Astrocyte (in vitro differentiated cells and primary cell): Measurements from ENCODE around the gene ADD3. TPM values are rescaled to one million over a fixed set of nuclear protein-coding genes. Genes with fewer than 3 reads are reported as not detected.

Experiments used
- DNase-seq: peaks from one replicate; pipeline ENCODE4 v3.0.0-alpha.2; 2010; ENCODE audit warnings: low read depth
- FAIRE-seq: peaks from 2 replicates; lab custom pipeline; 2011; peaks lifted over from hg19 to GRCh38; lab: Jason Lieb, UNC
- H2AFZ ChIP-seq: 2 replicates; pipeline ENCODE4 v1.6.0; 2012; ENCODE audit warnings: low read depth, low read length, inconsistent platforms
- H3K27ac ChIP-seq: 2 replicates; pipeline ENCODE4 v1.5.1; 2011; ENCODE audit warnings: low read depth, low read length, inconsistent platforms
- H3K27me3 ChIP-seq: 2 replicates; pipeline ENCODE4 v1.6.0; 2011; ENCODE audit warnings: low read length, inconsistent platforms; ENCODE audit not compliant: insufficient read depth
- H3K36me3 ChIP-seq: 2 replicates; pipeline ENCODE4 v1.5.1; 2011; ENCODE audit warnings: low read length, inconsistent platforms; ENCODE audit not compliant: insufficient read depth
- H3K4me1 ChIP-seq: 2 replicates; pipeline ENCODE4 v1.5.1; 2011; ENCODE audit warnings: low read length, inconsistent platforms; ENCODE audit not compliant: insufficient read depth
- H3K4me2 ChIP-seq: 2 replicates; pipeline ENCODE4 v1.6.0; 2012; ENCODE audit warnings: low read length, inconsistent platforms
- H3K4me3 ChIP-seq: 2 replicates; pipeline ENCODE4 v1.5.1; 2011; ENCODE audit warnings: low read depth, mild to moderate bottlenecking, low read length, inconsistent platforms; ENCODE audit not compliant: insufficient read depth
- H3K79me2 ChIP-seq: 2 replicates; pipeline ENCODE4 v1.6.0; 2012; ENCODE audit warnings: mild to moderate bottlenecking, low read length, inconsistent platforms; ENCODE audit not compliant: insufficient read depth
- H3K9ac ChIP-seq: 2 replicates; pipeline ENCODE4 v1.6.0; 2012; ENCODE audit warnings: mild to moderate bottlenecking, low read length, inconsistent platforms
- H3K9me3 ChIP-seq: 2 replicates; pipeline ENCODE4 v1.5.1; 2012; ENCODE audit warnings: low read depth, mild to moderate bottlenecking, low read length, inconsistent platforms; ENCODE audit not compliant: insufficient read depth
- H4K20me1 ChIP-seq: 2 replicates; pipeline ENCODE4 v1.6.0; 2012; ENCODE audit warnings: low read length, inconsistent platforms; ENCODE audit not compliant: insufficient read depth
- H3K27ac Mint-ChIP-seq: one replicate; pipeline ENCODE4 v1.8.0; 2021; ENCODE audit warnings: mild to moderate bottlenecking, mixed read lengths; ENCODE audit not compliant: unreplicated experiment
- H3K27me3 Mint-ChIP-seq: one replicate; pipeline ENCODE4 v1.8.0; 2021; ENCODE audit warnings: low read depth, mixed read lengths; ENCODE audit not compliant: unreplicated experiment
- H3K36me3 Mint-ChIP-seq: one replicate; pipeline ENCODE4 v1.8.0; 2021; ENCODE audit warnings: low read depth, mixed read lengths; ENCODE audit not compliant: unreplicated experiment
- H3K4me1 Mint-ChIP-seq: one replicate; pipeline ENCODE4 v1.8.0; 2021; ENCODE audit warnings: low read depth, mixed read lengths; ENCODE audit not compliant: unreplicated experiment
- H3K4me3 Mint-ChIP-seq: one replicate; pipeline ENCODE4 v1.8.0; 2021; ENCODE audit warnings: mild to moderate bottlenecking, moderate library complexity, mixed read lengths; ENCODE audit not compliant: unreplicated experiment
- H3K9me3 Mint-ChIP-seq: one replicate; pipeline ENCODE4 v1.8.0; 2021; ENCODE audit warnings: mild to moderate bottlenecking, mixed read lengths; ENCODE audit not compliant: unreplicated experiment
- EZH2 ChIP-seq: IDR thresholded peaks from 2 replicates; pipeline ENCODE4 v1.6.1; 2012; ENCODE audit warnings: mild to moderate bottlenecking, low read length, inconsistent platforms; ENCODE audit not compliant: insufficient read depth
- total RNA-seq: library from RNA; stranded (reverse); gene quantifications from 2 replicates; pipeline ENCODE4 v1.2.1, GENCODE V29; 2021
- TF ChIP-seq, protein P1 (sequence below): IDR thresholded peaks from 2 replicates; pipeline ENCODE4 v1.5.1; 2011; ENCODE audit warnings: low read depth, mild to moderate bottlenecking, inconsistent platforms, low read length, moderate library complexity; ENCODE audit not compliant: insufficient read depth

The ADD3 gene
- total RNA-seq, 1 donor from 2014 or later = 127 TPM

DNA sequence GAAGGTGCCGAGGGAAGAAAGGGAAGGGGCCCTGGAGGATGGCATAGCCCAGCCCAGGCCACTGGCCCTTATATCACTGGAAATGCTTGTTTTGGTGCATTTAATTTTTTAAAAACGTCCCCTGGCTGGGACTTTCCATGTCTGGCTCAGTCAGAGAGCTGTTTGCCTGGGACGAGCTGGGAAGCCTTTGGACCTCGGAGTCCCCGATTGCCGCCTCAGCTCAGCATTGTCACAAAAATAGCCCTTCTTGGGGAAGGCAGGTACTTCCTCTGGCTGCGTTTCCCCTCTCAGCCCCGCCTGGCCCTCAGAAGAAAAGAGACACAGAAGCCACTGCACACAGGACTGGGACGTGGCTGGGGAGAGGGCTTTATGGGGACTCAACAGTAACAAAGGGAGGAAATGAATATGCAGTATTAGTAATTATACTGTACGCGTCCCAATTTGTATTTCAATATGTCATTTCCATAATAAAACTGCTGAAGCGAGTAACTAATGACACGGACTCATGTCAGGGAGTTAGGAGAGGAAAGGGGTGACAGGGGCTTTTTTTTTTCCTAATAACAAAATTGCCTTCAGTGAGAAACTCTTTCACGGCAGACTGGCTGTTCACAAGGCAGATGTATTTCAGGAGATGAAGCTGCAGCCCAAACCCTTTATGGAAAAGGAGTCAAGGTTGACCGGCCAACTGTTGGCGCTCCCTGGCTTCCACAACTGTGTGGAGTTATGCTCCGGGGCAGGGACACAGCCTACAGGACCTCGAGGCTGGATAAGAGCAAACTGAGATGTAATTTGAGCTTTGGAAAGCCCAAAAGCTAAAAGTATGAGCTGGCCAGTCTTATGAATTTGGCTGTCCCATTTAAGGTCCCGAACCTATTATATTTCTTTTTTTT is 168.6 kb downstream of the ADD3 start:
- Histone ChIP-seq H3K4me2 (no peak overlapping the region), H3K9me3 (no peaks in the 10 kb centered on the region), H2AFZ (peak overlapping the region; percentile 52), H4K20me1 (no peaks in the 10 kb centered on the region), H3K4me3 (no peak overlapping the region), H3K9ac (no peak overlapping the region), H3K36me3 (no peaks in the 10 kb centered on the region), H3K27ac (no peak overlapping the region), H3K79me2 (no peaks in the 10 kb centered on the region), H3K4me1 (no peaks in the 10 kb centered on the region), H3K27me3 (no peaks in the 10 kb centered on the region)
- no peak for FAIRE-seq
- Mint-ChIP-seq H3K36me3 (no peaks in the 10 kb centered on the region), H3K27me3 (peaks cover 15% of the 10 kb centered on the region), H3K4me3 (no peak overlapping the region), H3K4me1 (peaks cover 6% of the 10 kb centered on the region), H3K27ac (no peak overlapping the region), H3K9me3 (no peaks in the 10 kb centered on the region)
- peak; percentile 6 for DNase-seq
- TF ChIP-seq, protein P1, sequence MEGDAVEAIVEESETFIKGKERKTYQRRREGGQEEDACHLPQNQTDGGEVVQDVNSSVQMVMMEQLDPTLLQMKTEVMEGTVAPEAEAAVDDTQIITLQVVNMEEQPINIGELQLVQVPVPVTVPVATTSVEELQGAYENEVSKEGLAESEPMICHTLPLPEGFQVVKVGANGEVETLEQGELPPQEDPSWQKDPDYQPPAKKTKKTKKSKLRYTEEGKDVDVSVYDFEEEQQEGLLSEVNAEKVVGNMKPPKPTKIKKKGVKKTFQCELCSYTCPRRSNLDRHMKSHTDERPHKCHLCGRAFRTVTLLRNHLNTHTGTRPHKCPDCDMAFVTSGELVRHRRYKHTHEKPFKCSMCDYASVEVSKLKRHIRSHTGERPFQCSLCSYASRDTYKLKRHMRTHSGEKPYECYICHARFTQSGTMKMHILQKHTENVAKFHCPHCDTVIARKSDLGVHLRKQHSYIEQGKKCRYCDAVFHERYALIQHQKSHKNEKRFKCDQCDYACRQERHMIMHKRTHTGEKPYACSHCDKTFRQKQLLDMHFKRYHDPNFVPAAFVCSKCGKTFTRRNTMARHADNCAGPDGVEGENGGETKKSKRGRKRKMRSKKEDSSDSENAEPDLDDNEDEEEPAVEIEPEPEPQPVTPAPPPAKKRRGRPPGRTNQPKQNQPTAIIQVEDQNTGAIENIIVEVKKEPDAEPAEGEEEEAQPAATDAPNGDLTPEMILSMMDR = no peak
- TF ChIP-seq EZH2 = no peak

DNA sequence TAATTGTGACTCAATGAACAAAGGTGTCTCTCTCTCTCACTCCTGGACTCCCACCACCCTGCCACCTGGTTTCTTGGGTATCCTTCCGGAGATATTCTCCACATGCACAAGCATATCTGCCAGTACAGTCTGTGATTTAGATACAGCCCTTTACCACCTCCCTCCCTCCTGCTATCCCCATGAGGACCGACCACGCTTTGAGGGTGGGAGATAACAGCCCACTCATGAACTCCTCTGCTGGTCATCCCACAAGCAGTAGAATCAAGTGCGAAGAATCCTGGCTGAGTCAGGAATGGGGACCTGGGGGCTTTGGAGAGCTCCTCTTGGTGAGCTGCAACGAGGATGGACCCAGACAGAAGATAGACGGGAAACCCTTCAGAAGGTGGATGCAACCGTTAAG is 171.4 kb downstream of the ADD3 start:
- Histone ChIP-seq H4K20me1 (no peaks in the 10 kb centered on the region), H3K9me3 (no peaks in the 10 kb centered on the region), H3K4me3 (no peak overlapping the region), H3K27me3 (no peaks in the 10 kb centered on the region), H3K9ac (no peak overlapping the region), H3K27ac (no peak overlapping the region), H3K79me2 (no peaks in the 10 kb centered on the region), H2AFZ (no peak overlapping the region), H3K4me1 (no peaks in the 10 kb centered on the region), H3K36me3 (no peaks in the 10 kb centered on the region), H3K4me2 (no peak overlapping the region)
- Mint-ChIP-seq H3K9me3 (no peaks in the 10 kb centered on the region), H3K27me3 (peaks cover 10% of the 10 kb centered on the region), H3K27ac (no peak overlapping the region), H3K36me3 (no peaks in the 10 kb centered on the region), H3K4me3 (no peak overlapping the region), H3K4me1 (peaks cover 6% of the 10 kb centered on the region)
- TF ChIP-seq, protein P1 = no peak
- no peak for TF ChIP-seq EZH2
- no peak for FAIRE-seq
- DNase-seq = no peak

DNA sequence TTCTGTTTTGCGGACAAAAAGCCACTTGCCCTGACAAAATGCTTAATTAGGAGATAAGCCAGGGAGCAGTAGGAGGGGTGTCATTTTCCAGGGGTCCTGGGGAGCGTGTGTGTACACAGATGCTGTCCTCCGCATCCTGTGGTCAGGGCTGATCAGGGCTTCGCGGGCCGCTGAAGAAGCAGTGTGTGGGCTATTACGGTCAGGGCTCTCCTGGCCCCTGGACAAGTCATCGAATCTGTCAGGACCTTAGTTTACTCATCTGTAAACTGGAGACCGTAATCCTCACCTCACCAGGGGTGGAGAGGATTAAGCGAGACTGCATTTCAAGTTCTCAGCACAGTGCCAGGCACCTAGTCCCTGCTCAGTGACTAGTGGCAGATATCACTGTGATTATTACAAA is 173.7 kb downstream of the ADD3 start:
- H3K36me3 Mint-ChIP-seq = no peaks in the 10 kb centered on the region
- no peak overlapping the region for H3K27ac Mint-ChIP-seq
- FAIRE-seq (no peak), DNase-seq (no peak)
- no peaks in the 10 kb centered on the region for H3K9me3 ChIP-seq
- H2AFZ ChIP-seq = no peak overlapping the region
- no peaks in the 10 kb centered on the region for H3K79me2 ChIP-seq
- no peak overlapping the region for H3K4me3 ChIP-seq
- H3K4me3 Mint-ChIP-seq = no peak overlapping the region
- no peak overlapping the region for H3K27ac ChIP-seq
- H4K20me1 ChIP-seq = no peaks in the 10 kb centered on the region
- no peaks in the 10 kb centered on the region for H3K9me3 Mint-ChIP-seq
- no peak overlapping the region for H3K9ac ChIP-seq
- H3K4me1 ChIP-seq = no peaks in the 10 kb centered on the region
- peaks cover under 1% of the 10 kb centered on the region for H3K4me1 Mint-ChIP-seq
- no peak overlapping the region for H3K4me2 ChIP-seq
- no peaks in the 10 kb centered on the region for H3K27me3 ChIP-seq
- TF ChIP-seq, protein P1 = no peak
- no peak for TF ChIP-seq EZH2
- H3K27me3 Mint-ChIP-seq = peaks cover 6% of the 10 kb centered on the region
- H3K36me3 ChIP-seq = no peaks in the 10 kb centered on the region
